HG02763 (cell line): ENCODE measurements around the gene CDH4.

Source experiments
- ATAC-seq: cut with Tn5 transposase; IDR thresholded peaks from one replicate; pipeline ENCODE4 v1.9.1; 2021; ENCODE audit warnings: mild to moderate bottlenecking, moderate library complexity; ENCODE audit not compliant: unreplicated experiment

The CDH4 gene

DNA sequence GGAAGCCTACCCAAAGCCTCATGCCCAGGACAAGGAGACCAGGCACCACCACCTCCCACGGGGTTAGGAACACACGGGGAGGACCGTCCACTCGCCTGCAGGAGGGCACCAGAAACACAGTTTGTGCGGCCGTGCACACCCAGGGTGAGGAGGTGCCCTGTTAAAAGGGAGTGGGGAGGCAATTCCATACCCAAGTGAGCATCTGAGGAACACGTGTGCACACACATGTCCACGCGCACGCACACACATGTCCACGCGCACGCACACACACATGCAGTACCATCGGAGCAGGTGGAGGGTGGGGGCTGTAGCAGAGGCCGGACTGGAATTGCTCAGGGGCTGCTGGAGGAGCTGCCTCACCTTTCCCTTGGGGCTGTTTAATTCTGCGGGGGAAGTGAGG lies 554.3 kb downstream of the CDH4 start:
- no peak for ATAC-seq

DNA sequence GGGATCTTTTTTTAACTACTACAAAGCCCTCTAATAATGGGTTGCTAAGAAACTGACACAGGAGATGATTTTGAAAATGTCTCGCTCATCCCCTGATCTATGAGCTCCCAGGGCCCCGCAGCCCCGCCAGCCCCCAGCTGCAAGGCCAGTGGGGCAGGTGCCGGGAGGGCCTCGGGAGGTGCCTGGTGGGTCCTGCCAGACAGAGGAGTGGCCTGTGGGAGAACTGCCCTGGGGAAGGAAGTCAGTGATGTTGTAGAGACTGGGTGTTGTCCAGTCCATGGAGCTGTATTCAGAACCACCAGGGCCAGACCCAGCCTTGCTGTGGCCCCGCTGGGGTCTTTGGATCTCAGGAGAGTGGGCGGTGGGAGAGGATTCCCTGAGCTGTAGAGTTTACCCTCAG lies 554.9 kb downstream of the CDH4 start:
- ATAC-seq, result no peak

DNA sequence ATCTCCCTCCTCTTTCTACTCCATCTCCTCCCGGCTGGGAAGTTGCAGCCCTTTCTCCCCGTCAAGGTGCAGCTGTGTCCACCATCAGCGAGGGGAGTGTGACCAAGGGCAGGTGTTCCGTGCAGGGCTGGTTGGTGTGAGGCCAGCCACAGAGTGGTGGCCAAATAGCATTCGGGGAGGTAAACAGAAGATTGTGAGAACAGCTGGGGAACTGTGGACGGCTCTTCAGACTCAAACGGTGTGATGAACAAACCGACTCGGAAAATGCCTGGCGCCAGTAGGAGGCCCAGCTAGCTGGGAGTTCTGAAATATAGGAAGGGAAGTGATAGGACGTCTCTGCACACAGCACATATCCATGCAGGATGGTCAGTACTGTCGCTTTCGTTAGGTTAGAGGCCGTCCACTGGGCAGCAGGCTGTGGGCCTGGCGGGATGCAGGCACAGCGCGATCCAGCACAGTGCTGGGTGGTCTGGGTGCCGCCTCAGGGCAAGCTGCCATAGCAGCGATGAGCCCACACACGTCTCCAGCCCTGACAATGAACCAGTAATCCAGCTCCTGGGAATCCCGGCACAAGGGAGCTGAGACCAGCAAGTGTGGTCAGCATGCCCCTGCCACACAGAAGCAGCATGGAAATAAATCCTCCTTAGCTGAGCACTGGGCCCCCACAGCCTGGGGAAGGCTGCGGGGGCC lies 555.6 kb downstream of the CDH4 start:
- ATAC-seq, result no peak

DNA sequence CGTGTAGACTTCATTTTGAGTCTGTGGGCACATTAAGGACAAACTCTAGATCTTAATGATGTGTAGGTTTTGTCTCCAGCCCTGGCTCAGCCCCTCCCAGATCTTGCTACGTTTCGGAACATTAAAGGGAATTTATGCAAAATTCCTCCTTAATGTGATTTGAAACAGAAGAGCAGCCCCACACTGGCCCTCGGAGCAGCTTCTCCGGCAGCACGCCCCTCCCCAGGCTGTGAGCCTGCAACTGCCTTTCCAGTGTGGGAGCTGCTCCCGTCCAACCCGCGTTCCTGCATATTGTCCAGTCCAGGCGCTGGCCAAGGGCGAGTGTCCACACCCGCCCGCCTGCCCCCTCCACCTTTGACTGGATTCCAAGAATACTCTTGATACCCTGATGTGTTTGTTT lies 556.4 kb downstream of the CDH4 start:
- ATAC-seq, result no peak

DNA sequence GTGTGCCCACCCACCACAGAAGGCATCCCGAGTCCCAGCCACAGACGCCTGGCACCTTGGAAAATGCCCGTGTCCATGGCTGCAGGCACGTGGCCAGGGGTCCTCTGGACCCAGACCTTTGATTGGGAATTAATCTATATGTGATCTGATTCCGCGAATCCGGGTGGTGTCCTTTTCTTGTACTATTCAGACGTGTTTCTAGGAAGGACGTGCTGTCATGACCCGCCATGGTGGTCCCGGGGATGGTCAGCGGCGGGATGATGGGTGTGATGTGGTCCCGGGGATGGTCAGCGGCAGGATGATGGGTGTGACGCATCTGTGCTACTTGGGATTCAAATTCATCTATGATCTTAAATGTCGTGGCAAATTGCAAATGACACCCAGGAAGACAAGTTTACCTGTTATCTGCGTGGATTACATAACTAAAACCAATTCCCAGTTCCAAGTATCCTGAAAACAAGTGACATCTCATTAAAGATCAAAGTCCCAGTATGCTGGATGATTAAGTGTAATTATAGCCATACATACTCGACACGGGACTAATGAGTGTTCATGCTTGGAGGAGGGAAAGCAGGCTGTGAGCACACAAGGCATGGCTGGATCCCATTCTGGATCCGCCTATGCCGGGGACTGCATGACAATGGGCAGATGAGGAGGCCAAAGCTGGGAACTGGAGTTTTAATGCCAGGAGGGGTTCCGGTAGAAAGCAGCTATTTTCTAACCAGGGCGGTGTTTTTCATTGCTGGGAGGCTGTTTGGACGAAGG lies 557.1 kb downstream of the CDH4 start:
- no peak for ATAC-seq

DNA sequence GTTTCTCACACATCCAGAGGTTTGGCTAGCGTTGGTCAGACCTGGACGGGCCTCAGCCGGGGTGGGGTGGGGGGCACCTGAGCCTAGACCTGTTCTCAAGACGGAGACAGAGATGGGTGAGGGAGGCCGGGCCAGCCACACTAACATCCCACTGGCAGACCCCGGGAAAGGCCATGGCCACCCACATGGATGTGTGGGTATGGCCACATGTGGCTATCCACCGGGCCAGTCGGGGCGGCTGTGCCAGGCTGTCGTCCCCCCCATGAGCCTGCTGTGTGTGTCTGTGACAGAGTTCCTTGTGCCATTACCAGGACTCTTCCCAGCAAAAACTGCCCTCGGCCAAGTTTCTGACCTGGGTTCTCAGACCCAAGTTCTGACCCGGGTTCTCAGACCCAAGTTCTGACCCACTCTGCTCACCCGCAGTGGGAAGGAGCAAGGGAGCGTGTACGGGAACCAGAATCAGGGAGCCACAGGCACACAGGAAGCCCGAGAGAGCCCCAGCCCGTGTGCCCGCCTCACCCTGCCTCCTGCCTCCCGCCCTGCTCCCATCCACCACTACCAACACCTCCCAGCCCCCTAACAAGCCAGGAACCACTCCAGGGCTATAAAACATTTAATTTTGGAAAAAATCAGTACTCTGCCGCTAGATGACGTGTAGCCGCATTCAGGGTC lies 558.1 kb downstream of the CDH4 start:
- ATAC-seq, result no peak

DNA sequence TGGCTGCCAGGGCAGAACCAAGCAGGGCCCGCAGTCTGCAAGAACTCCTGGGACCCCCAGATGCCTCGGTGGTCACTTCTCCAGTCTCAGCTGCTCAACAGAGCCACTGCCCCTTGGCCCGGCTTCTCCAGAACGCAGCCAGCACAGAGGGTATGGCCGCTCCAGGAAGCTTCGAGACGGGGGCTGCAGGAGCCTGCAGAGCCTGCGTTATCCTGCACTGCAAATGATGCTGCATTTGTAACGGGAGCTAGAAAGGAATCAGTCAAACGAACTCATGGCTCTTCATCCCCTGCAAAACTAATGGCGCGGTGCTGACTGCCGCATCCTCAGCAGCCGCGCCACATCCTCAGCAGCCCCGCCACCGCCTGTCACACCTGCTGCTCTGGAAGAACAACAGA lies 558.7 kb downstream of the CDH4 start:
- no peak for ATAC-seq

DNA sequence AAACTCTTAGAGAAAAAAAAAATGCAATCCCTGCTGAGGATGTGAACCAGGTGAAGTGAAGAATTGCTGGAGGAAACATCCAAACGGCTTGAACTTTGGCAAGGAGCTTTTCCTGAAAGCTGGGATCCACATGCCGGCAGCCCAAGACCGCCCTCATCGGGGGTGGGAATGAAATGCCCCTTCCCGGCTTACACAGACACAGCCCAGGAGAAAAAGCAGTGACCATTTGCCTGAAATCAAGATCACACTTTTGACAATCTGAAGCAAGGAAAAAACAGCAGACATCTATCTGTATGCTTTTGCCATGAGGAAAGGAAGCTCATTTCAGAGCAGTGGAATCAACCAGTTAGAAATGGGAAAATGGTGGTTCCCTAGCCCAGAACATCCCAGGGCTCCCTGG lies 559.1 kb downstream of the CDH4 start:
- no peak for ATAC-seq

DNA sequence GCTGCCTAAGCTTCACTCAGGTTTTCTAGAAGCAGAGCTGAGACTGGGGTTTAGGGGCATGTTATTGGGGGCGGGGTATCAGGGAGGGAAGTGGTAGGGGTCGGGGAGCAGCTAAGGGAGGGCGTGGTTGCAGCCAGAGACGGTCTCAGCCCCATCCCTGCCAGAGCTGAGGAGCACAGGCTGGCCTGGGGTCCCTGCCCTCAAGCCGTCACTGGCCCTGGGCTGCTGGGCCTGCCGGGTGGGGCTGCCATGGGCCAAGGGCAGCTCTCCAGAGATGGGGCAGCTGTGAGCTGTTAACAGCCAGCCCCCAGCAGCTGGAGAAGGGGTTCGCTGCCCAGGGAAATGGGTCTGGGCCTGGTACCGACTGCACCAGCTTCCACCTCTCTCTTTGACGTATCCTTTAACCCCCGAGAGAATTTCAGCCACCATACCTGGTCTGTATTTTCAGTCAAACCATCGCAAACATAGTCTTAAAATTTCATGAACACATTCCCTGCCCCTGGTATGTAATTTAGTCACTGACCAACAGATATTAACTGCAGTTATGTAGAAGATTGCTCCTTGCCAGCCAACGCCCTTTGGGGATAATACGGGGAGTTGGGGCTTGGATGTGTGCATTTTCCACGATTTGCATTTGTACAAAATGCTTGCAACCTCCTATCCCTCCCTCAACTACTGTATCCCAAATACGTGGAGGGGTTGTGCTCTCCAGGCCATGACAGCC lies 560.2 kb downstream of the CDH4 start:
- ATAC-seq, result no peak

DNA sequence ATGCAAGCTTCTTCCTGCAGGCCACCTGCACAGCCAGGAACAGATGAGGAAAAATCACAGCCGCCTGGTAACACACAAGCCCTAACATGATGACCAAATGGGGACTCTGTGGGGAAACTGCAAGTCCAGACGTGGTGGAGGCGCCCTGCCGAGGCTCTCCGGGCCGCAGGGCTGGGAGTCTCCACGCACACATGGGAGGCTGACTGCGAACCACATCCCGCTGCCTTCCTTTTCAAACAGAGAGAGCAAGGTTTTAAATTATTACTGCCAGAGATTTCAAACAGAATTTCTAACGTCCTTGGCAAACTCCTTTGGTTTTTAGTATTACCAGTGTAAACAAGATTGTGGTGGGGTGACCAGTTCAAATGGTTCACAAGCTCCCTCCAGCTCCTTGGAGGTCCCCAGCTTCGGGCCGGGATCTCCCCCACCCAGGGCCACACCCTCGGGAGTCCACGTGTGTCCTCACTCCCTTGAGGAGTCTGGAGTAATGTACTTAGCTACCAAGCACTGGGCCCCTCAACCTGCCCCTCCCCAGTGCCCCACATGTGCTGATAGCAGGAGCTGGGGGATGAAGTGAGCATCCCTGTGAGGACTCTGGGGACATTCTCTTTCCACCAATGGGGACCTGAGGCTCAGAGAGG lies 560.9 kb downstream of the CDH4 start:
- ATAC-seq, result no peak

DNA sequence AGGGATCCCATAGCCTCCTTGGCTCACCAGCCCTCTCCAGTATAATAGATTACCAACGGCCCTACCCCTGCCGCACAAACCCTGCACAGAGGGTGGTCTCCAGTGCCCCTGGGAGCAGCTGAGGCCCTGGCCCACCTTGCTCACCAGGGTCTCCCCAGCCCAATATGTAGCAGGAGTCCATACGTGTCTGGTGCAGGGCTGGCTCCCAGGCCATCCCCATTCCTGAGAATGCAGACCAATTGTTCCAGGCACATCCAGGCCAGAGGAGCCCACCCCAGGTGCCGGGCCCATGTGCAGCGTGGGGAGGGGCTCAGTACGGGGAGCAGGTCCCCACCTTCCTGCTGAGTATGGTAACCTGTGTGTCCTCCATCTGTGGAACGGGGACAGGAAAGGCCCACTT lies 561.7 kb downstream of the CDH4 start:
- no peak for ATAC-seq

DNA sequence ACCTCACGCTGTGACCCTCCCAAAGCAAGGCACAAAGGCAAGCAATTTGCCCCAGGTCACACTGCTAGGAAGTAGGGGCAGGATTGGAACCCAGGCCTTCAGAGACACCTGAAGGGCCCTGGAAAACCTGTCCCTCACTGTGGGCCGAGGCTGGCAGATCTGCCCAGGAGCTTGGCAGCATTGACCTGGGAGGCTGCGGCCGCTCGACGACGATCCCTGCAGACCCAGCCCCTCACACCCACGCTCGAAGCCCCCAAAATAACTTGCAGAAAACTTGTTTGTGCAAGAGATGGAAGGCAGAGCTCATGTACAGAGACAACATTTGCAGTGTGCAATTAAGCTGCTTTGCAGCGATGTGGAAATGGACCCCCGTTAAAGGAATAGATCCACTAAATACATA lies 562.2 kb downstream of the CDH4 start:
- ATAC-seq, result no peak

DNA sequence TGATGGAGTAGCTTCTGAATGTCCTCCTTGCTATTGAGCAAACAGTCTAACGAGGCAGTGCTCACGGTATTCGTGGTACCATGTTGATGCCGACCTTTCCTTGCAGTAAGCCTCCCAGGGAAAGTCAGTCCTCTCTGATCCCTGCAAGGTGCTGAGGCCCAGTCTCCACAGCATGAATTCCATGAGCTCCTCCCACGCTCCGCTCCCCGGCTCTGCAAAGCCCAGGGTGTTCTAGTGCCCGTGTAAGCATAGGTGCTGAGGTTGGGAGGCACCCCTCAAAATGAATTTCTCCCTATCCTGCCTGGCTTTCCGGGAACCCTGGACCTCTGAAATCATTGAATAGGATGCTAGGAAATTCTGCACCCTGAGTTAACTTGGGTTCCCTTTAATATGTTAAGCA lies 562.7 kb downstream of the CDH4 start:
- ATAC-seq, result no peak

DNA sequence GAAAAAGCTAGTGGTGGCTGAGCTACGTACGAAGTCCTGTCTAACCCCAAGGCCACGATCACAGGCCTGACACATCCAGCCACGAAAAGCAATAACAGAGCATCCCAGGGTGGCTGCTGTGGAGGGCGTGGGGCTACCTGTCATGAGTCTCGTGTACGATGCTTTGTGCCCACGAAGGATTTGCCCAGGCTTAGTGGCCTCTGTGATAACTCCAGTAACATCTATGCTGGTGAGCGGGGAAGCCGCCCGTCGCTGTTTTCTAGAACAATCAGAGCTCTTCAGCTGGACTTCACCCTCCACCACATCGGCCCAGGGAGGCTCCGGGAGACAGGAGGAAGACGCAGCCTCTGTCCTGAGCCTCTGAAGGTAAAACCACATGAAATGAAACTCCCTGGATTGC lies 563.1 kb downstream of the CDH4 start:
- ATAC-seq, result no peak

DNA sequence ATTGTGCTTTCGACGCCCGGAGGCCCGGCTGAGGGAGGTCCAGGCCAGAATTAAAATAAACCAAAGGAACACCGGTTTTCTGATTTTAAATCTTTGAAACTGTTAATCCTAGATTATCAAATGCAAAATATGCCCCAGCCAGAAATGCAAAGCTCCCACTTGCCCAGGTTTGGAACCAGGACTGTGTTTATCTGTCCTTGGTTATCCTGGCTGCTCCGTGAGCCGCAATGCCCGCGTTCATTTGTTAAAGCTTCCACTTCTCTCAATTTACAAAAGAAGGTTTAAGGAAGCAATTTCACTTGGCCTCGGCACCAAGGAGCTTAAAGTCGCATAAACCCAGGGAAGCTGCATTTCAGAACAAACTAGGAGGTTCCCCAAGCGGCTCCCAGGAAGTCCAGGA lies 563.6 kb downstream of the CDH4 start:
- ATAC-seq, result no peak

DNA sequence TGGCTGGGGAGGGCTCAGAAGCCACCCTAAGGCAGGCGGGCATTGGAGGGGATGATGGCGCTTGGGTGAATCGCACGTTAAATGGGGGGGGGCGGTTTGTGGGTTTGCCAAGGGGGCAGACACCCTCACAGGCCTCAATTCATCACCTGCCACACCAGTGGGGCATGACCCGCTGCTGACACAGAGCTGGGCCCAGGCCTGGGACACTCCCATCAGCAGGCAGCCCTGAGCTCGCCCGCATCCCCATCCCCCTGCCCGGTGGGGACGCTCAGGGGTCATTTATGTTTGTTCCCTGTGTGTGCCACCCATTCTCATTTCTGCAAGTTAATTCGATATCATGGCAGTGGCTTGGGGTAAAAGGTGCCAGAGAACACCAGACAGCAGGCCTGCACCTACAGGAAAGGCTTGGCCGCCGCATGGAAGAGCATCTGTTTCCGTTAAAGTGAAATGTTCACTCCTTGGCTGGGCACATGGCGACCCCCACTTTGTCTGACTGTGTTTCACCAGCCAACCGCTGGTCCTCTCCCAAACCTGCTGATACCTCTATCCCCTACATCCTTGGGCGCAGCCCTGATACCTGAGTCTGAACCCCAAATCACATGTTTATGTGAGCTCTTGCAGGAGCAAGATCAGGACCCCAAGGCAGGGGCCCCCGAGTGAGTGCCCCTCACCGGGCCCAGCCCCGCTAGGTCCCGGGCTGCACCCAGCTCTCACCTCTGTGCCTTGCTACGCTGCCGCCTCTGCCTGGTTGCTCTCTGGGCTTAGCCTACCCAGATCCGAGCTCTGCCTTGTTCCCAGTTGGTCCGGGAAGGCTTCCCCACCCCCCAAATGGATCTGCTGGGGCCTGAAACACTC lies 564.8 kb downstream of the CDH4 start:
- ATAC-seq, result no peak

DNA sequence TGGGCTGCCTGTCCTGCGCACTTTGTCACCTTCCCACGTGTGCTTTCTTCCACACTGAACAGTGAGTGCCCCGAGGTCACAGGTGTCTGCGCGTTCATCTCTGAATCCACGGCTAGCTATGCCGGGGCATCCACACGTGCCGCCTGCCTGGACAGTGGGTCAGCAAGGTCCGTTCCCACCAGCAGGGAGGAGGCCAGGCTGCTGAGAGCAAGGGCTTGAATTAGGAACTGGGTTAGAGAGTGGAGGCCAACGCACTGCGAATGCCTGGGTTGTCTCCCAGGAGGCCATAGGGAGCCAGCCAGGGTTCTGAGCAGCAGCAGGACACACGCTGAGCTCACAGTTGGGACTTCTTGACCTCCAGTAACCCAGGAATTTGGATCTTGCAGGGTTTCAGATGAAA lies 565.5 kb downstream of the CDH4 start:
- no peak for ATAC-seq

DNA sequence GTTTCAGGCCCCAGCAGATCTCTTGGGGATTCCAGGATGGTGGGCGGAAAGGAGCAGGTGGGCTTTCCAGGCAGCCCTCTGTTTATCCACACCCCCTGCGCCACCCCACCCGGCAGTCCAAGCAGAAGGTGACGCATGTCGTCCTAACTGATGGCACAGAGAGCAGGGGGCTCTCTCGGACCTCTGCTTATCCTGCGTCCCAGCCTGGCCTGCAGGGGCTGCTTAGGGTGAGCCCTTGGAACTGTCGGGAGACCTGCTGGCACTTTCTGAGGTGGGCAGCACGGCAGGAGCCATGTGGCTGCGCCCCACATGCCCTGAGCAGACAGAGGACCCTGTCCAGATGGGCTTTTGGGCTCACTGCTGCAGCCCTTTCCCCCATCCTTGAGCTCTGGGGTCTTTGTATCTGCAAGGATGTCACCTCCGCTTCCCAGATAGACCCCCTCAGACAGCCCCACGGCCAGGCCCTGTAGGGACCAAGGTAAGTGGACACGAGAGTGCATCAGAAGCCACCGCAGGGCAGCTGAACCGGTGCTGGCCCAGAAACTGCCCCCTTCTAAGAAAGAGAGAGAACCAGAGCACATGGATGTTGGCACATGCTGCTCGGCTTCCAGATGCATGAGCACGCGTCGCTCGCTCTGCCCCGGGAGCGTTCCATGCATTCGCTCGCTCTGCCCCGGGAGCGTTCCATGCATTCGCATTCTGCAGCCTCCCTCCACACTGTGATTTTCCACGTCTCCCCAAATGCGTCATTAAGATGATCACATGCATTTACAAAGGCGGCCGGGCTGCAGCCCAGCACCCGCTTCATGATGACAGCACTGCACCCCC lies 566.9 kb downstream of the CDH4 start:
- ATAC-seq, result no peak

DNA sequence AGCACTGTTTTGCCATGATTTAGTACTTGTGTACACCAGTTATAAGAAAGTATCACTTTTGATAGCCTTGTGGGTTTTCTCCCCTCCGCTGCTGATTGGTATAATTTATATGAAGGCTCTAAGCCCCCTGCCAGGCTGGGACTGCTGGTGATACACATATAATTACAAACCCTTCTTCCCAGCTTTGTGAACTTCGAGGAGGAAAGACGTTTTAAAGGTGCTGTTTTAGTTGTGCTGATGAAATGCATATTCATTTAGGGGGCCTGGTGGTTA lies 567.4 kb downstream of the CDH4 start:
- no peak for ATAC-seq
